Neural crest cell (in vitro differentiated cells): ENCODE measurements around the gene NEMP1. TPM values are rescaled to one million over a fixed set of nuclear protein-coding genes. Genes with fewer than 3 reads are reported as not detected.

ENCODE experiments used
- DNase-seq: peaks from one replicate; pipeline ENCODE4 v3.0.0; 2021; ENCODE audit warnings: low read depth, mixed read lengths, low spot score
- H3K27ac Mint-ChIP-seq: one replicate; pipeline ENCODE4 v1.8.0; 2021; ENCODE audit warnings: mild to moderate bottlenecking, mixed read lengths; ENCODE audit not compliant: unreplicated experiment
- H3K27me3 Mint-ChIP-seq: 2 replicates; pipeline ENCODE4 v1.8.0; 2021; ENCODE audit warnings: low read depth, mild to moderate bottlenecking, mixed read lengths
- H3K36me3 Mint-ChIP-seq: 2 replicates; pipeline ENCODE4 v1.8.0; 2021; ENCODE audit warnings: low read depth, mild to moderate bottlenecking, mixed read lengths
- H3K4me1 Mint-ChIP-seq: 2 replicates; pipeline ENCODE4 v1.8.0; 2021; ENCODE audit warnings: mixed read lengths
- H3K4me3 Mint-ChIP-seq: one replicate; pipeline ENCODE4 v1.8.0; 2021; ENCODE audit warnings: mild to moderate bottlenecking, mixed read lengths
- H3K9me3 Mint-ChIP-seq: 2 replicates; pipeline ENCODE4 v1.8.0; 2021; ENCODE audit warnings: mixed read lengths
- total RNA-seq: library from RNA; stranded (reverse); gene quantifications from 2 replicates; pipeline ENCODE4 v1.2.1, GENCODE V29; 2021
- TF ChIP-seq, protein P1 (sequence below): fragments of 200-600 bp; sonication (generic); conservative IDR thresholded peaks from 2 replicates; pipeline ENCODE4 v1.5.0; 2021; ENCODE audit warnings: antibody characterized with exemption, mild to moderate bottlenecking

Gene NEMP1
- total RNA-seq, 1 donor from 2014 or later, result 49.6 TPM

DNA sequence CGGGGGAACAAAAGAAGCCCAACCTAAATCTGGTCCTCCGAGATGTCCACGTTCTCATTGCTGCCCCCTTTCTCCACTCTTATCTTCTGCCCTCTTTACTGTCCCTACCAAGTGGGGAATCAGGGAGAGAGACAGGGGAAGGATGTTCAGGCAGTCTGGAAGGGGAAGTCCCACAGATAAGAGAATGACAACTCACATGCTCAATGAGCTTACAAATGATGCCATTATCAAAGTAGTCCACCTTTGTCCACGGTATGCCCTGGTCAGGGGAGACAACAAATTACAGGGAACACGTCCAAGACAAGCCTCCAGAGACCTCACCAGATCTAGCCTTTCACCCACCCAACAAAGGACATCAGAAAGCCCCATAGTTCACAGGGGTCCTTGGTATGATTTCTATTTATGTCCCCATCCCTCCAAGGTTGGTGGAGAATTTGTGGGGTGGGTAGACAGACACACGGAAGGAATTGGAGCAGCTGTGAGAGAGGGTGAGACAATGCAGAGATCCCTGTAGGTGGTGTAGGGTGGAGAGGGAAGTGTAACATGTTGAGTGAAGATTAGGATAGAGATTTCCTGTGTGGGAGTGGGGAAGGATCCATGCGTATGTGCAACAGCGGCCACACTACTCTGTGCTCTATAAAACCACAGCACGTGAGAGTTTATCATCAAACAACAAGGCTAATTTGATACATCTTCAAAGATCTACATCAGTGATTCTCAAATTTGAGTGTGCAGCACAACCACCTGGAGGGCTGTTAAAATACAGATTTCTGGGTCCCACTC, 39.4 kb downstream of the NEMP1 start:
- Mint-ChIP-seq H3K9me3 (no peaks in the 10 kb centered on the region), H3K4me3 (no peak overlapping the region)

DNA sequence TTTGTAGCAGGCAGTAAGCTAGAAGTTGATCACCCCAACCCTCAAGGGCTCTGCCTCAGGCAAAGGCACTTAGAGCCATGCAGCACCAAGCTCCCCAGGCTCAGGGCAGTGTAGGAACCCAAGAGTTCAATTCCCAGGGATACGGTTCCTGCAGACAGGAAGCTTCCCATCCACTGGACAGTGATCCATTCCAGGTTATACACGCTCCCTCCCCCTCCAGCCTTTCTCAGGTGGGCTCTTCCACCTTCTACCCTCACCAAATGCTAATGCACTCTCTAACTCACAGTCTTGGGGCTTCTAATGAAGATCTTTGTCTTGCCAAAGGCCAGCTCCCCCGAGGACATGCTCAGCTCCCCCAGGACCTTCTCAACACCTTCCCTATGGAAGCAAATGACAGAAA, 41.3 kb downstream of the NEMP1 start:
- no peak overlapping the region for H3K27ac Mint-ChIP-seq
- peaks cover 17% of the 10 kb centered on the region for H3K27me3 Mint-ChIP-seq
- TF ChIP-seq, protein P1, sequence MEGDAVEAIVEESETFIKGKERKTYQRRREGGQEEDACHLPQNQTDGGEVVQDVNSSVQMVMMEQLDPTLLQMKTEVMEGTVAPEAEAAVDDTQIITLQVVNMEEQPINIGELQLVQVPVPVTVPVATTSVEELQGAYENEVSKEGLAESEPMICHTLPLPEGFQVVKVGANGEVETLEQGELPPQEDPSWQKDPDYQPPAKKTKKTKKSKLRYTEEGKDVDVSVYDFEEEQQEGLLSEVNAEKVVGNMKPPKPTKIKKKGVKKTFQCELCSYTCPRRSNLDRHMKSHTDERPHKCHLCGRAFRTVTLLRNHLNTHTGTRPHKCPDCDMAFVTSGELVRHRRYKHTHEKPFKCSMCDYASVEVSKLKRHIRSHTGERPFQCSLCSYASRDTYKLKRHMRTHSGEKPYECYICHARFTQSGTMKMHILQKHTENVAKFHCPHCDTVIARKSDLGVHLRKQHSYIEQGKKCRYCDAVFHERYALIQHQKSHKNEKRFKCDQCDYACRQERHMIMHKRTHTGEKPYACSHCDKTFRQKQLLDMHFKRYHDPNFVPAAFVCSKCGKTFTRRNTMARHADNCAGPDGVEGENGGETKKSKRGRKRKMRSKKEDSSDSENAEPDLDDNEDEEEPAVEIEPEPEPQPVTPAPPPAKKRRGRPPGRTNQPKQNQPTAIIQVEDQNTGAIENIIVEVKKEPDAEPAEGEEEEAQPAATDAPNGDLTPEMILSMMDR, result no peak
- H3K4me1 Mint-ChIP-seq, result no peaks in the 10 kb centered on the region
- no peak for DNase-seq
- no peak overlapping the region for H3K4me3 Mint-ChIP-seq
- no peaks in the 10 kb centered on the region for H3K9me3 Mint-ChIP-seq
- no peaks in the 10 kb centered on the region for H3K36me3 Mint-ChIP-seq

More for the DNA sequence above, 39.4 kb downstream of the NEMP1 start:
- no peak for DNase-seq
- H3K27ac Mint-ChIP-seq, result no peak overlapping the region
- peaks cover 21% of the 10 kb centered on the region for H3K27me3 Mint-ChIP-seq
- TF ChIP-seq, protein P1, result no peak
- H3K4me1 Mint-ChIP-seq, result no peaks in the 10 kb centered on the region
- no peaks in the 10 kb centered on the region for H3K36me3 Mint-ChIP-seq

DNA sequence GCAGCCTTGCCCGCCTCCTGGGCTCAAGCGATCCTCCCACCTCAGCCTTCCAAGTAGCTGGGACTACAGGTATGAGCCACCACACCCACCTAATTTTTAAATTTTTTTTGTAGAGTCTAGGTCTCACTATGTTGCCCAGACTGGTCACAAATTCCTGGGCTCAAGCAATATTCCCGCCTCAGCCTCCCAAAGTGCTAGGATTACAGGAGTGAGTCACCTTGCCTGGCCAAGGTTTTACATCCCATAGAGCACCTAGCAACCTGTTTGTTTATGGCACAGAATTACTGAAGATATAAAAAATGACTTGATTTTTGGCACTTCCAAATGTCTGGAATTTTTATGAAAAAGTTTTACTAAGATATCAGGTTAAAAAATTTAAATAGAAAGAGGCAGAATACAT, 45.2 kb downstream of the NEMP1 start:
- Mint-ChIP-seq H3K4me1 (peaks cover 18% of the 10 kb centered on the region), H3K27me3 (peaks cover 5% of the 10 kb centered on the region), H3K27ac (no peak overlapping the region), H3K36me3 (no peaks in the 10 kb centered on the region), H3K4me3 (no peak overlapping the region), H3K9me3 (no peaks in the 10 kb centered on the region)
- no peak for DNase-seq
- TF ChIP-seq, protein P1, result no peak

DNA sequence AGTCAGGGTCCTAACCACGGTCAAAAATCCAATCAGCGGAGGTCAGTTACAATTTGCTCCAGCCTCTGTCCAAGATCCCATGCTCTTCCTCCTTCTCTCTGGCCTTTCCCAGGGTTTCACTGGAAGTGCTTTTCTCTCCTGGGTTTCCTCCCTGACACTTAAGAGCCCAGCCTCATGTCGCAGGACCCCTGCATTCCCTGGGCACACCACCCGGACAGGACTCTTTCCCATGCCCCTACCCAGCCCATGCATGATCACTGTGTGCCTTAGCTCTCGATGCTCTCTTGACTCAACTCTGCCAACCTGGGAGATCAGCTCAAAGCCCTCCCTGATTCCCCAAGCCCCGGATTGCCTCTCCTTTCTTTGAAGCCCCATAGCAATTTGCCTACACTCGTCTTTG, 46.8 kb downstream of the NEMP1 start:
- Mint-ChIP-seq H3K27ac (peak overlapping the region; percentile 72), H3K27me3 (peaks cover 6% of the 10 kb centered on the region), H3K4me1 (peaks cover 18% of the 10 kb centered on the region), H3K9me3 (no peaks in the 10 kb centered on the region), H3K36me3 (no peaks in the 10 kb centered on the region), H3K4me3 (no peak overlapping the region)
- TF ChIP-seq, protein P1, result no peak
- DNase-seq, result no peak

DNA sequence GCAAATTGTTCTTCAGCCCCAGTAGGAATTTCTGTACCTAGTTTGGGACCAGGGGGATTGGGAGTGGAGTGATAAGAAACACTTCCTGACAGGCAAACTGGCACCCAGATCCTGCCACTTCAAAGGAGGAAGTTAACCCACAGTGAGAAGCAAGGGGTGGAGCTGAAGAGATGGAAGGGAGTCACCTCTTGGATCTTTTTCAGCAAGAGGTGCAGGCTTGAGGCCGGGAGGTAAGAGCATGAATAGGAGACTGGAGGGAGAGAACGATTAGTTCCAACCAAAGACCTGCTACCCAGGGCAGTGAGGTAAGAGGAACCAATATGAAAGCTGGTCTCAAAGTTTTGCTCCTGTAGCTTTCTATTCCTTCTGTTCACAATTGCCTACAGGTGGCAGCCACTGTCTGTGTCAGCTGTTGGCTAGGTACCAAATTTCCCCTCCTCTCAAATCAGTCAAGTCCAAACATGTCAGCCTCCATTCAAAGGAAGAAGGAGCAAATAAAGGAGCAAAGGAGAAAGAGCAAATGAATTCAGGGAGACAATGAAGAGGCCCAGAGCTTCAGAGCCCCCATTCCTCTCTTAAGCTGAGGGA, 47.4 kb downstream of the NEMP1 start:
- Mint-ChIP-seq H3K4me3 (no peak overlapping the region), H3K4me1 (peaks cover 18% of the 10 kb centered on the region), H3K36me3 (no peaks in the 10 kb centered on the region), H3K9me3 (no peaks in the 10 kb centered on the region), H3K27me3 (peaks cover 12% of the 10 kb centered on the region), H3K27ac (no peak overlapping the region)
- no peak for DNase-seq
- TF ChIP-seq, protein P1, result no peak
